ENCODE results near the gene ANKRD40. TPM values are rescaled to one million over a fixed set of nuclear protein-coding genes. Genes with fewer than 3 reads are reported as not detected.

The ANKRD40 gene
- total RNA-seq, 1 experiment from 2014 or later, result 42.5 TPM

GRCh38 chr17:50691550-50692447, 15.9 kb downstream of the ANKRD40 start:
- peaks cover 48% of the 10 kb centered on the region for H3K36me3 ChIP-seq
- H3K27me3 ChIP-seq, result no peaks in the 10 kb centered on the region
- no peak for DNase-seq
- no peaks in the 10 kb centered on the region for H3K9me3 ChIP-seq
- no peak overlapping the region for H3K4me3 ChIP-seq

DNA sequence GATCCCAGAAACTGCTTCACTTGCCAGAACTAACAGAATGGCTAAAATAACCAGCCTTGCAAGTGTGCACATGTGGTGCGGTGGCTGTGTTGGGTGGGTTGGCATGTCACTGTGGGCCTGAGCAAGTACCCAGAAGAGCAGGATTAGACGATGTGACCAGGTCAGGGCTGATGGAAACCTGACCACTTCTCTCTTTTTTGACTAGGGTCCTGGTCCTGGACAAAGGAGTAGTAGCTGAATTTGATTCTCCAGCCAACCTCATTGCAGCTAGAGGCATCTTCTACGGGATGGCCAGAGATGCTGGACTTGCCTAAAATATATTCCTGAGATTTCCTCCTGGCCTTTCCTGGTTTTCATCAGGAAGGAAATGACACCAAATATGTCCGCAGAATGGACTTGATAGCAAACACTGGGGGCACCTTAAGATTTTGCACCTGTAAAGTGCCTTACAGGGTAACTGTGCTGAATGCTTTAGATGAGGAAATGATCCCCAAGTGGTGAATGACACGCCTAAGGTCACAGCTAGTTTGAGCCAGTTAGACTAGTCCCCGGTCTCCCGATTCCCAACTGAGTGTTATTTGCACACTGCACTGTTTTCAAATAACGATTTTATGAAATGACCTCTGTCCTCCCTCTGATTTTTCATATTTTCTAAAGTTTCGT, 16.7 kb downstream of the ANKRD40 start:
- Histone ChIP-seq H3K4me3 (no peak overlapping the region), H3K27me3 (no peaks in the 10 kb centered on the region), H3K9me3 (no peaks in the 10 kb centered on the region), H3K36me3 (peaks cover 40% of the 10 kb centered on the region)
- DNase-seq, result no peak

DNA sequence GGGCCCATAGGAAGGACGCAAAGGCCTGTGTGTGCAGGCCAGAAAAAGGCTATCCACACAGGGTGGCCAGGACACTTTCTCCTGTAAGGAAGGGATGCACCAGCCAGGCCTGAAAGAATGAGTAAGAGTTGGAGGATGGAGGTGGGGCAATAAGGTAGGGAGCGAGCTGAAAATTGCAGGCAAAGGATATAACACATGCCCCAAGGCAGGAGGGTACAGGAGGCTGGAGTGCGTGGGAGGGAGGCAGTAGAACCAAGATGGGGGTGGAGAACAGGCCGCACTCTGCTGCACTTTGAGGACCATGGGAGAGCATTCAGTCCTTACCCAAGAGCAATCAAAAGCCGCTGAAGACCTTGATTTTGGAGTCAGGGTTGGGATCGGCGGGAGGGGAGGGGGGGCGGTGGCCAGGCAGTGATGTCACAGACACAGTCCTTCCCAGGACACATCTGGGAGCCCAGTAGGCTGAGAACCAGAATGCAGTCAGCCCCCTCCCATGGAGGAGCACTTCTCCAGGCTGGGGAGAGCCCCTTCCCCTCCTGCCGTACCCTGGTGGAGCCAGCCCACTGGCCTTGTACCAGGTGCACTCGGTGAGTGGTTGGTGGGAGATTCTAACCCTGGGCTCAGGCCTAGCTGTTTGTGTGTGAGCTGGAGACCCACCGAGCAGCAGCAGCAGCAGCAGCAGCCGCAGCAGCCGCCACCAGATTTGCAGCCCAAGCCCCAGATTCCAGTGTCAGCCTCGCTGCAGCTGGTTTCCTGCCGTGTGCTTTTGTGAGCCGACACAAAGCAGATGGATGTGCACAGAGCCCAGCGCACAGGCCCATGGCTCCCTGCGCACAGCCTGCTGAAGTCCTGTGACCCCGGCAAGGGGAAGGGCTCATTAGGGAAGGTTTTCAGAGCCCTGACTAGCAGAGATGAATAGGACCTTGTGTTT, 17.5 kb downstream of the ANKRD40 start:
- Histone ChIP-seq H3K36me3 (peaks cover 32% of the 10 kb centered on the region), H3K27me3 (no peaks in the 10 kb centered on the region), H3K4me3 (no peak overlapping the region), H3K9me3 (no peaks in the 10 kb centered on the region)
- DNase-seq, result no peak

- DNase-seq, result peak; percentile 88
- Histone ChIP-seq H3K36me3 (peaks cover 25% of the 10 kb centered on the region), H3K4me3 (no peak overlapping the region), H3K27me3 (no peaks in the 10 kb centered on the region), H3K9me3 (no peaks in the 10 kb centered on the region)
Observed at GRCh38 chr17:50689251-50689650, 18.5 kb downstream of the ANKRD40 start.

DNA sequence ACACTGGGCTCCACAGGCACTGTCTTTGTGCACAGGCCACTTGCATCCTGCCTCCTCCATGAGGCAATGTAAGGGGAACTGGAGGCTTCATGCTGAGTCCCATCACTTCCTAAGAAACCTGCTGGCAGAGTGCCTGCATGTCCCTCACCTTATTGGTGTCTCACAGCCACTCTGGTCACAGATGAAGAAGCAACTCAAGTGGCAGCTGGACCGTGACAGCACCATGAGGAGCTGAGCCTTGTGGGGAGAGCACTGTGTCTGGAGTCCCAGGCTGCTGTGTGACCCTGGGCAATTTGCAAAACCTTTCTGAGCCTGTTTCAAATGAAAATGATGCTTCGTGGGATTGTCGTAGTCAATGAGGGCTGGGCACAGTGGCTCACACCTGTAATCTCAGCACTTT, 19.5 kb downstream of the ANKRD40 start:
- H3K27me3 ChIP-seq, result no peaks in the 10 kb centered on the region
- DNase-seq, result no peak
- H3K4me3 ChIP-seq, result no peak overlapping the region
- no peaks in the 10 kb centered on the region for H3K9me3 ChIP-seq
- peaks cover 17% of the 10 kb centered on the region for H3K36me3 ChIP-seq

DNA sequence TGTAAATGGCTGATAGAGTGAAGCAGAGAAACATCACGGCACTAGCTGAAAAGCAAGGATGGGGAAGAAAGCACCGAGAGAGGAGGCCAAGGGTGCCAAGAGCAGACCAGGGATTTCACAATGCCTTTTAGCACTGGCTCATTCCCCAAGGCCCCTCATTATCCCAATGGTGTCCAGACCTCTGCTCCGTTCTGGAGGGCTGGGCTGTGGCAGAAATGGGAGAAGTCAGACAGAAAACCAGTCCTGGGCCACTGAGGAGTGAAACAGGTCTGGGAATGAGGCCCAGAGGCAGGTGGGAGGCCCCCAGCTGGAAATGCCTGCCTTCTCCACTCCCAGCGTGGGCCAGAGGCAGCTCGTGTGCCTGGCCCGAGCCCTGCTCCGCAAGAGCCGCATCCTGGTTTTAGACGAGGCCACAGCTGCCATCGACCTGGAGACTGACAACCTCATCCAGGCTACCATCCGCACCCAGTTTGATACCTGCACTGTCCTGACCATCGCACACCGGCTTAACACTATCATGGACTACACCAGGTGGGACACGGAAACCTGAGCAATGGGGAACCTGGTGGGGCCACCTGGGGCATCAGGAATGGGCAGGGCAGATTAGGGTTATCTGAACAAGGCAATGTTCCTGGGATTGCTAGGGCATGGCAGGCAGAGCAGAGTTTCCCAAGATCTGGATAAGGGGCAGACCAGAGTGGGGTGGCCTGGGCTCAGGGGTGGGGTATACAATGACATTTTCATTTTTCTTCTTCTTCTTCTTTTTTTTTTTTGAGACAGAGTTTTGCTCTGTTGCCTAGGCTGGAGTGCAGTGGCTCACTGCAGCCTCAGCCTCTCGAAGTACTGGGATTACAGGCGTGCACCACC, 20.3 kb downstream of the ANKRD40 start:
- Histone ChIP-seq H3K36me3 (peaks cover 8% of the 10 kb centered on the region), H3K27me3 (no peaks in the 10 kb centered on the region), H3K9me3 (no peaks in the 10 kb centered on the region), H3K4me3 (no peak overlapping the region)
- DNase-seq, result peak; percentile 54

DNA sequence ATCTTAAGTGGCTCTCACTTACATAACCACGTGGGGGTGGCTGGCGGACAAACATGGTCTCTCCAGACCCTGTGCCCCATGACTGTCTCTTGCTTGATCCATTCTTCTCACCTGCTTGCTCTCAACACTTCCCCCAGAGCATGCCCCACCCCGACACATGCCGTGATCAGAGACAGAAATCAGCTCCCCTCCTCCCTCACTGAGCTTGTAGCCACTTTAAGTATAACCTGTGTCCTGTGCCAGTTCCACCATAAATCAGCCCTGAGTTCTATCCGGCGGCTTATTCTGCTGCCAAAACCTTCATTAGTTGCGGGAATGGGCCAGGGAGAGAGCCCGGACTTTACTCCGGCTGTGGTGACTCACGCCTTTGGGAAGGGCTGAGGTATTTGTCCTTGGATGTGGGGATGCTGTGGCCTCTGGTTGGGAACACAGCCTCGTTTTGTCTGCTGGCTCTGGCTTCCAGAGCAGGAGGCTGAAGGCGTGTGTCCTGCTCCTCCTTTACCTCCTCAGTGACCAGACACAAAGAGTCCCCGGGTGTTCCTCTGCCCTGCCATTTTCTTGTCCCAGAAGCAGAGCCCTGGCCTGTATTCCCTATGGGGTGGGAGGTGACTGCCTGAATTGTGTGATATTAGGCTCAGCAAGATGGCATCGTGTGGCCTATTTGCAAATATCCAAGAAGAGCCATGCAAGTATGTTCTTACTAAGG, 21.1 kb downstream of the ANKRD40 start:
- no peaks in the 10 kb centered on the region for H3K27me3 ChIP-seq
- H3K36me3 ChIP-seq, result peaks cover under 1% of the 10 kb centered on the region
- H3K9me3 ChIP-seq, result no peaks in the 10 kb centered on the region
- no peak overlapping the region for H3K4me3 ChIP-seq
- DNase-seq, result peak; percentile 95

DNA sequence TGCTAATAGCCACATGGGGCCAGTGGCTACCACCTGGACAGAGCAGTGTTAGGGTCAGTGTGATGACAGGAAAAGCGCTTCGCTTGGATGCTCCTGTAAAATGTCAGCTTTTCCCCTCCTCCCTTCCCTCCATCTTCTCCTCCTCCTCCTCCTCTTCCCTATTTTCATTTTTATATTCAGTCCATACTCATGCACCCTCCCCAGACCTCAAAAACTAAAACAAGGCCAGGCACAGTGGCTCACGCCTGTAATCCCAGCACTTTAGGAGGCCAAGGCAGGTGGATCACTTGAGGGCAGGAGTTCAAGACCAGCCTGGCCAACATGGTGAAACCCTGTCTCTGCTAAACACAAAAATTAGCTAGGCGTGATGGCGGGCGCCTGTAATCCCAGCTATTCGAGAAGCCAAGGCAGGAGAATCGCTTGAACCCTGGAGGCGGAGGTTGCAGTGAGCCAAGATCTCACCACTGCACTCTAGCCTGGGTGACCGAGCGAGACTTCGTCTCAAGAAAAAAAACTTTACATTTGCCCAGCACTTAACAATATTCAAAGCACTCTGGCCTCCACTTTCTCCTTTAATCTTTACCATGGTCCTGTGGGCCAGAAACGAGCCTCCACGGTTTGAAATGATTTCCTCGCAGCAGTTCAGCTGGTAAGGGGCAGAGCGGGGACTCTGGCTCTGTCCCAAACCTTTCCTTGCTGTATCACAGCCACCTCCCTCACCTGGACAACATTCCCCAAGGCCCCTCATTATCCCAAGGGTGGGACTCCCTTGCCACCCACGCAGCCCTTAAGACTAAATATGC, 21.8 kb downstream of the ANKRD40 start:
- no peak overlapping the region for H3K4me3 ChIP-seq
- H3K9me3 ChIP-seq, result no peaks in the 10 kb centered on the region
- DNase-seq, result no peak
- no peaks in the 10 kb centered on the region for H3K27me3 ChIP-seq
- H3K36me3 ChIP-seq, result no peaks in the 10 kb centered on the region; the same call in 1 of the 2 replicates

DNA sequence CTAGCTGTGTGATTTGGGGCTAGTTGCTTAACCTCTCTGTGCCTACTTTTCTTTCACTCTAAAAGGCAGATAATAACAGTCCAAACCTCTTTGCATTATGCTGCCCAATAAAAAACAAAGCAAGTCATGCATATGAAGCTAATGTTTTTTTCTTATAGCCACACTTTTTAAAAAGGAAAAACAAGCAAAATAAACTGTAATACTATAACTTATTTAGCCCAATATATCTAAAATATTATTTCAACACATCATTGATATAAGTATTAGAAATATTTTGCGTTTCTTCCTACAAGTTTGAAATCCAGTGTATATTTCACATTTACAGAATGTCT, 22.4 kb downstream of the ANKRD40 start:
- no peaks in the 10 kb centered on the region; the same call in 1 of the 2 replicates for H3K36me3 ChIP-seq
- H3K27me3 ChIP-seq, result no peaks in the 10 kb centered on the region
- H3K9me3 ChIP-seq, result no peaks in the 10 kb centered on the region
- H3K4me3 ChIP-seq, result no peak overlapping the region
- no peak for DNase-seq

GRCh38 chr17:50684612-50685333, 22.9 kb downstream of the ANKRD40 start:
- no peaks in the 10 kb centered on the region for H3K27me3 ChIP-seq
- H3K9me3 ChIP-seq, result no peaks in the 10 kb centered on the region
- no peak for DNase-seq
- no peak overlapping the region for H3K4me3 ChIP-seq
- no peaks in the 10 kb centered on the region; the same call in 1 of the 2 replicates for H3K36me3 ChIP-seq

GRCh38 chr17:50684288-50684611, 23.5 kb downstream of the ANKRD40 start:
- Histone ChIP-seq H3K36me3 (no peaks in the 10 kb centered on the region; the same call in 1 of the 2 replicates), H3K4me3 (no peak overlapping the region), H3K9me3 (no peaks in the 10 kb centered on the region), H3K27me3 (no peaks in the 10 kb centered on the region)
- DNase-seq, result no peak

- H3K27me3 ChIP-seq, result no peaks in the 10 kb centered on the region
- H3K36me3 ChIP-seq, result no peaks in the 10 kb centered on the region; the same call in 1 of the 2 replicates
- no peaks in the 10 kb centered on the region for H3K9me3 ChIP-seq
- DNase-seq, result no peak
- H3K4me3 ChIP-seq, result no peak overlapping the region
Observed at GRCh38 chr17:50683434-50684287, 24.1 kb downstream of the ANKRD40 start.

DNA sequence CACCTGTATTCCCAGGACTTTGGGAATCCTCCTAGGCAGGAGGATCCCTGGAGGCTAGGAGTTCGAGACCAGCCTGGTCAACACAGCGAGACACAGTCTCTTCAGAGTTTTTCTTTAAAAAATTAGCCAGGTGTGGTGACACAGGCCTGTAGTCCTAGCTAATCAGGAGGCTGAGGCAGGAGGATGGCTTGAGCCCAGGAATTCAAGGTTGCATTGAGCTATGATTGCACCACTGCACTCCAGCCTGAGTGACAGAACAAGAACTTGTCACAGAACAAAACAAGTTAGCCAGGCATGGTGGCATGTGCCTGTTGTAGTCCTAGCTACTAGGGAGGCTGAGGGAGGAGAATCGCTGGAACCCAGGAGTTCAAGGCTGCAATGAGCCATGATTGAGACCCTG, 24.8 kb downstream of the ANKRD40 start:
- Histone ChIP-seq H3K9me3 (no peaks in the 10 kb centered on the region), H3K36me3 (no peaks in the 10 kb centered on the region; the same call in 1 of the 2 replicates), H3K4me3 (no peak overlapping the region), H3K27me3 (no peaks in the 10 kb centered on the region)
- DNase-seq, result no peak

DNA sequence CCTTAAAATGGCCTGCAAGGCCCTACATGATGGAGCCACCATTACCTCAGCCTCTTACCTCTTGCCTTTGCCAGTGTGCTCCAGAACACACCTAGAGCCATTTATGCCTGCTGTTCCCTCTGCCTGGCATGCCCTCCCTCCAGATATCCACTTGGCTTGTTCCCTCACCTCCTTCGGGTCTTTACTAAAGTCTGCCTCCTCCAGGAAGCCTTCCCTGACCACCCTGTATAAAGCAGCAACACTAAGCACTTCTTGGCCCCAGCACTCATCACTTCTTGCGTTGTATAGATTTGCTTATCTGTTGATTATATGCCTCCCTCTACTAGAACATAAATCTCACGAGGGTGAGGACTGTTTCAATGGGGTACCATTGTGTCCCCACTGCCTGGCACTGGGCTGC, 25.3 kb downstream of the ANKRD40 start:
- Histone ChIP-seq H3K36me3 (no peaks in the 10 kb centered on the region; the same call in 1 of the 2 replicates), H3K9me3 (no peaks in the 10 kb centered on the region), H3K4me3 (no peak overlapping the region), H3K27me3 (no peaks in the 10 kb centered on the region)
- DNase-seq, result no peak

Measured in MG63 (cell line).